GM21825 (cell line): ENCODE data around the gene SEC24A.
"Not testable (repeated sequence)": the region's sequence is repeated elsewhere in the genome, so short reads cannot be mapped to it uniquely, and the experiment has no call there.

Source experiments
- ATAC-seq: cut with Tn5 transposase; IDR thresholded peaks from one replicate; pipeline ENCODE4 v1.9.1; 2021; ENCODE audit warnings: mild to moderate bottlenecking, moderate library complexity; ENCODE audit not compliant: unreplicated experiment

SEC24A gene

DNA sequence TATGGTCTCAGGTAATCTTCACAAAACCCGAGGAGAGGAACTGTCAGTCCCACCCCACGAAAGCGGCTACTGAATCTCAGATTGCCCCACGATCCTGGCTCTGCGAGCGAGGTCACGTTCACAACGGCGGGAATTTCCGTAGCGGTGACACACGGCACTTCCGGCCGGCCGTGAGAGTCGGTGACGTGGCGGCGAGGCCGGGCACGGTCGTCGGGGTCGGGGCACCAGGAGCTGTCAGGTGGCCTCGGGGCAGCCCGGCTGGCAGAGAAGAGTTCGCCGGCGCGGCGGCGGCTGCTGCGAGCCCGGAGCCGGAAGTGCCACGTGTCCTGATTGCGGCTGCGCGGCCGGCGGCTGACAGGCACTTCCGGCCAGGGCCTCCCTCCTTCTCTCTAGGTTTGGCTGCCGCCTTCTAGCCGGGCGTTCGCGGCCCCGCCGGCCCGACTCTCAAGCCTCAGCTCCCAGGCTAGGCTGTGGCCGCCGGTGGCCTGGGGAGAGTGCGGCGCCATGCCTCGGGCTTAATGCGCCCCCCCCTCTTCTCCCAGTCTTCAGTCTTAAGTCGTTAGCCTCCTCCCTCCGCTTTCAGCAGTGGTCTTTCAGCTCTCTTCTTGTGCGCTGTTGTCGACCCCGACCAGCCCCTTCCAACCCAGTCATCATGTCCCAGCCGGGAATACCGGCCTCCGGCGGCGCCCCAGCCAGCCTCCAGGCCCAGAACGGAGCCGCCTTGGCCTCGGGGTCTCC, at the start of gene SEC24A:
Gene SEC24A (plus strand): TSS at position 361 of the 738 bp plus-strand sequence. CDS start 292 bp downstream, at position 653.
- ATAC-seq = peak; percentile 76

DNA sequence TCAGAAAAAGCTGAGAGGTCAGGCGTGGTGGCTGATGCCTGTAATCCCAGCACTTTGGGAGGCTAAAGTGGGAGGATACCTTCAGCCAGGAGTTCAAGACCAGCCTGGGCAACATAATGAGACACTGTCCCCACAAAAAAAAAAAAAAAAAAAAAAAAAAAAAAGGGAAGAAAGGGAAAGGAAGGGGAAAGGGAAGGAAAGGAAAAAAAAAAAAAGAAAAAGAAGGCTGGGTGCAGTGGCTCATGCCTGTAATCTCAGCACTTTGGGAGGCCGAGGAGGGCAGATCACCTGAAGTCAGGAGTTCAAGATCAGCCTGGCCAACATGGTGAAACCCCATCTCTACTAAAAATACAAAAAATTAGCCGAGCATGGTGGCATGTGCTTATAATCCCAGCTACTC, 48.8 kb upstream of the SEC24A start:
- not testable (repeated sequence) for ATAC-seq

DNA sequence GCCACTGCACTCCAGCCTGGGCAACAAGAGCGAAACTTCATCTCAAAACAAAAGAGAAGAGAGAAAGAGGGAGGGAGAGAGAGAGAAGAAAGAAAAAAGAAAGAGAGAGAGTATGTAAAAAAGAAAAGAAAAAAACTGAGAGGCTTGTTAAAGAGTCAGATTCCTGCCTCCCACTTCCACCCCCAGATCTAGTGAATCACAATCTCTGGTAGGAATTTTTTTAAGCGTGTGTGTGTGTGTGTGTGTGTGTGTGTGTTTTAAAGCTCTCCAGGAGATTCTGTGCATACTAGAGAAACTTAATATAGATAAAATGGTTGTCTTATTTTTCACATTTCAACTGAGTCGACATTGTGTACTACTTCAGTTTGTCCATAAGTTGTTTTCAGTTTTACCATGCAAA, 48.0 kb upstream of the SEC24A start:
- no peak for ATAC-seq

DNA sequence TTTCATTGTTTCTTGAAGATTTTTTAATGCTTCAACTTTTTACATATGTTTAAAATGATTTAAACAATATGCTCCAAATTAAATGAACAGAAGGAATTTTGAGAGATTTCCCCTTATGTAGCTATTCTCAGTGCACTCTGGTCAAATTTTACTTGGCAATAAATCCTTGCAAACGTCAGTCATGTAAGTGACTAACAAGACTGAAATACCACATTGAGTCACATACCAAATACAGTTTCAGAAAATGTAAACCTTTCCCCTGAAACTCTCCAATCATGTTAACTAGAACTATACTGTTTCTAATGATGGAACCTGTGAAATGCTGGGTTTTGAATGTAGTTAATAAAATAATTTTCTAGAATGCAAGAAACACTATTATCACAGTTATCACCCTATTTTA, 45.5 kb upstream of the SEC24A start:
- ATAC-seq = no peak

DNA sequence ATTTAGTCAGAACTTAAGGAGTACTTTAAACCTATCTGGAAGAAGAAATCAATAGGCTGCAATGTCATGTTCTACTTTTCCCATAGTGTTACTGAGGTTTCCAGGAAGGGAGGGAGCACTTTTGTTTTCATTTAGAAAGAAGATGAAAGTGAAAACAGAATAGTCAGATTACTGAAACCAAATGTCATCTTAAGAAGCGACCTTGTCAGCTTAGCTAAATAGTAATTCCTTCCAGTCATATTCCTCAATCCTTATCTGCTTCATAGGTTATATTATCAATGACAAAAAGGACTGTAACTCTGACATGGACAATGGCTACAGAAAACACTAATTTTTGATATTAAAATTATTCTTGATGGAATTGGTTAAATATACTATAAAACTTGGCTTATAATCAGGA, 43.7 kb upstream of the SEC24A start:
- peak; percentile 42 for ATAC-seq

DNA sequence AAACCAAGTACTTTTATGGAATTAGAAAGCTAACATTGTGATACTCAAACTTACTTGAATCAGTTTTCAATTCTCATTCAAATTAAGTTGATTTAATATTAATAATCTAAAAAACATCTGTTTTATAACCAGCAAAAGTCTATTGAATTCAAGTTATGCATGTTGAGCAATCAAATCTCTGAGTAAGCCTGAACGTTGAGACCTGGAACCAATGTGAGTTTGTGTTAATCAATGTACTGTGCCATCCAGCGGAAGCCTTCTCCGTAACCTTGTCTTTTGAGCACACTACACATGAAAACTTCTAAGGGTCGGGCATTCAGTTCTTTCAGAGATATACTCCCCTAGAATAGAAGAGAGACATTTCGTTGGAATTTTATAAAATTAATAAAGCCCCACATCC, 41.9 kb upstream of the SEC24A start:
- ATAC-seq = no peak

DNA sequence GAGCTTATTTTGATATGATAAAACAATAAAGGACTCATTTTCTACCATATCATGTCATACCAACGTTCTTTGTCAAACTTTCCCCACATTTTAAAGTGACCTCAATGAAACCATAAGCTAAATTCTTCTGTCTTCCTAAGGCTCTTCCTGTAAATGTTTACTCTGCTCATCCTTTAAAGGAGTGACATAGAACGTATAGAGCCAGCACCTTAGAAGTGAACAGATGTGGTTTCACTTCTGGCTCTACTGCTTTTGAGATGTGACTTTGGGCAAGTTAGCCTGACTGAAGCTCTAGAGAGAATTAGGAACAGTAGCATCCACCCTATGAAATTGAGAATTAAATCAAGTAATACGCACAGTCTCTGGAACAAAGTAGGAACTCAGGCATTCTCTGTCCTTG, 40.0 kb upstream of the SEC24A start:
- no peak for ATAC-seq

DNA sequence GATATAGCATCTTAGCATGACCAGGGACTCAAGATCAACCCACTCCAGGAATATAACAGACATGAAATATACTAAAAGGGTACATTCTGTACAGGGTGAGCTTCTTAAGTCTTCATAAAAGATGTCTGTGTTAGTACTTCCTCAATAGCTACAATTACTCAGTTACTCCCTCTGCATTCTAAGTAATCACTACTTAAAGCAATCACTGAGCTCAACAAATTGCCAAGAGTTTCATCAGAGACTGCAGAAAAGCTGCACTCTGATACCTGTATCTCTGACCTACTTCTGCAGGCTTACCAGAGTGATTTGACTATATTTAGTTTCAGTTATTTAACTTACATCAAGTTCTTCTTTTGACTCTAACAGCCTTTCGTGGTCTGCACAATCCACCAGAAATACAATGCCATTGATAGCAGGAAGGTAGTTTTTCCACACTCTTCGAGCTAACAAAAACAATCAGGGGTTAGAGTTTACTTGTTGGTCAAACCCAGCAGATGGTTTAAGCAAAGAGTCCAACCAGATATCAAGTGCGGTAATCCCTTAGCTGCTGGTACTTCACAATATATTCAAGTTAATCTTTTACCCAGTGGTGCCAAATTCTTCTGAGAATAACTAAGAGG, 39.2 kb upstream of the SEC24A start:
- ATAC-seq = no peak

DNA sequence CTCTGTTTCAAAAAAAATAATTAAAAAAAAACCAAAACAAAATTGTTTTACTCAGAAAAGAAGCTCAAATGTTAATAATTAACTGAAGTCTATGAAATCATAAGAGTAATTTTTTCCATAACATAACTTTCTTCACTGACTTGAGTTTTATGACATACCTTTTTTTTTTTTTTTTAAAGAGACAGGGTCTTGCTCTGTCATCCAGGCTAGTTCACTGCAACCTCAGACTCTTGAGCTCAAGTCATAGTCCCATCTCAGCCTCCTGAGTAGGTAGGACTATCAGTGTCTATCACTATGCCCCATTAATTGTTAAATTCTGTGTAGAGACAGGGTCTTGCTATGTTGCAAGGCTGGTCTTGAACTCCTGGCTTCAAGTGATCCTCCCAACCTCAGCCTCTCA, 37.9 kb upstream of the SEC24A start:
- ATAC-seq = no peak

DNA sequence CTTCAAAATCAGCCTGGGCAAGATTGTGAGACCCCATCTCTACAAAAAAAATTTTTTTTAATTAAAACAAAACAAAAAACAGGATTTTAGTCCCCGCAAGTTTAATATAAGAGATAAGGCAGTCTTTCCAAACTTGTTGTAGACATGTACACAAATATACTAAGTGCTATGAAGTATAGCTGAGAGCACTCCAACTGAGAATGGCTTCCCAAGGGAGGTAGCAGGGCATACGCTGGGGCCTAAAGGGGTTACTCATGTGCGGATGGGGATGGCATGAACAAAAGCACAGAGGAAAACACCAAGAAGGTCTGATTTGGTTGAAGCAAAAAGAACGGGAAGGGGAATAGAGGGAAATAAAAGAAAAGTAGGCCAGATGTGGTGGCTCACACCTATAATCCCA, 37.1 kb upstream of the SEC24A start:
- ATAC-seq = no peak

DNA sequence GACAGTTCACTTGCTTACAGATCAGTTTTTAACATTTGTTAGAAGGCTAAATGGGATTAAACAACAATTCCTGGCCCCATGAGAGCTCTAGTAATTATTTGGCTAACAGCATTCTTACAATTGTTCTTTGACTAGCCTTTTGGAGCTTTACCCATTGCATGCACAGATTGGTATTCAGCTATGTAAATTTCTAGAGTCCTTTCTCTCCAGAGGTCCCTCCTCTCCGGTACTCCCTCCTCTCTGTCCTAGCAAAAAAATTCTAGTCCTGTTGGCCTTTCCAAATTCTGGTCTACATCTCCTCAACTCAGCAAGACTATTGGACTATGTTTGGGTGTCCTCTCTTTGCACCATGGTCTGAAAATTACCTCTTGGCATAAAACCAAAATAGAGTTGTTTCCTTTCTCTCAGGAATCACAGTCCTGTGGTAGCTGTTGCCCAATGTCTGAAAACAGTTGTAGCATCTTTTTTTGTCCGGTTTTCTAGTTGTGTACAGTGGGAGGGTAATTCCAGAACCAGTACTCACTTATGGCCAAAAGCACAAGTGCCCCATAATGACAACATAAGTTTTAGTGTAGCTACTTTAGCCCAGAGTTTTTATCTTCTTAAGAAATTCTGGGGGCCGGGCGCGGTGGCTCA, 34.0 kb upstream of the SEC24A start:
- no peak for ATAC-seq

DNA sequence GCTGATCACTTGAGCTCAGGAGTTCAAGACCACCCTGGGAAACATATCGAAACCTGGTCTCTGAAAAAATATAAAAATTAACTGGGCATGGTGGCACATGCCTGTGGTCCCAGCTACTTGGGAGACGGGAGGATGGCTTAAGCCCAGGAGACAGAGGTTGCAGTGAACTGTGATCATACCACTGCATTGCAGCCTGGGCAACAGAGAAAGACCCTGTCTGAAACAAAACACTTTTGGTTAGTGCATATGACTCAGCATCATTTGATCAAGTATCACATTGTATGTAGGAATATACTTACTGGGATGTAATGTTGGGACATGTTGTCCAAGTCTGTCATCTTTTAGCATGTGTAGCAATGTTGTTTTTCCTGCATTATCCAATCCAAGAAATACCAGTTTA, 28.0 kb upstream of the SEC24A start:
- no peak for ATAC-seq

DNA sequence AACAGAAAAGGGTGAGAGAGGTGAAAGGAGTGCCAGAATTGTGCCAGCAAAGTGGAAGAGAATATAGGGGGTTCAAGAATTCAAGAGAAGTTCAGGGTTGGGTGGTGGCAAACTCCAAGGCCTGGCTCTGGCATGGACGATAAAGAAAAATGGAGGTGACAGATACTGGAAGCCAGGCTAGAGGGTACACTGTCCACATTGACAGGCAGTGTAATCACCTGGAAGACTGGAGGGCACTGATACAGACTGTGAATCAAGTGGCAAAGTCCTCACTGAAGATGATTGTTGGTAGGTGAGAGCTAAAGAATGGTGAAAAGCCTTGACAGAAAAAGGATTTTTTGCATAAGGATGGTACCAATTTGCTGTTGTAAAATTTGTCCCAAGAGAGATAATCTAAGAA, 23.0 kb upstream of the SEC24A start:
- ATAC-seq = no peak

DNA sequence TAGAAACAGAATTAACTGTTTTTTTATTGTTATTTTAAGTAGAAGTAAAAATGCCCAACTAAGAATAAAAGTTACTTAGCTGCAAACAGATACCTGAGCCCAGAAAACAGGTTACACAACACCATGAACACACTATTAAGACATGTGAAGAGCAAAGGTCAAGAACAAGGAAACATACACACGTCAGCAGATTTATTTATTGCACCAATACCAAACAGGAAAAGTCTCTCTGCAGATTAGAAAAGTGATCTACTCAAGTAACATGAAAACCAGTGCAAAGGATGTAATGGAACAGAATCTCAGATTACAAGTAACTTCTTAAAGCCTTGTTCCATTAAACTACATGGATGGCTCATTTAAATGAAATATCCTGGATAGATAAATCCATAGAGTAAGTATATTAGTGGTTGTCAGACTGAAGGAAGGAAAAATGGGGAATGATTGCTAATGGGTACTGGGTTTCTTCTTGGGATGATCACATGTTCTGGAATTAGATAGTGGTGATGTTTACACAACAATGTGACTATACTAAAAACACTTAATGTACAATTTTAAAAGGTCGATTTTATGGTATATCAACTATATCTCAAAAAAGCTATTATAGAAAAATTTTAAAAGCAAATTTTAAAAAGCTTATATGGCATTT, 22.1 kb upstream of the SEC24A start:
- no peak for ATAC-seq

DNA sequence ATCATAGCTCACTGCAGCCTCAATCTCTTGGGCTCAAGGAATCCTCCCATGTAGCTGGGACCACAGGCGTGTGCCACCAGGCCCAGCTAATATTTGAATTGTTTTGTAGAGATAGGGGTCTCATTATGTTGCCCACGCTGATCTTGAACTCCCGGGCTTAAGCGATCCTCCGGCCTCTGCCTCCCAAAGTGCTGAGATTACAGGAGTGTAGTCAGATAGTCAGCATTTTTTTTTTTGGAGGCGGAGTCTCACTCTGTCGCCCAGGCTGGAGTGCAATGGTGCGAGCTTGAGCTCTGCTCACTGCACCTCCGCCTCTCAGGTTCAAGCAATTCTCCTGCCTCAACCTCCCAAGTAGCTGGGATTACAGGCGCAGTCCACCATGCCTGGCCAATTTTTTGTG, 14.4 kb upstream of the SEC24A start:
- ATAC-seq = no peak

DNA sequence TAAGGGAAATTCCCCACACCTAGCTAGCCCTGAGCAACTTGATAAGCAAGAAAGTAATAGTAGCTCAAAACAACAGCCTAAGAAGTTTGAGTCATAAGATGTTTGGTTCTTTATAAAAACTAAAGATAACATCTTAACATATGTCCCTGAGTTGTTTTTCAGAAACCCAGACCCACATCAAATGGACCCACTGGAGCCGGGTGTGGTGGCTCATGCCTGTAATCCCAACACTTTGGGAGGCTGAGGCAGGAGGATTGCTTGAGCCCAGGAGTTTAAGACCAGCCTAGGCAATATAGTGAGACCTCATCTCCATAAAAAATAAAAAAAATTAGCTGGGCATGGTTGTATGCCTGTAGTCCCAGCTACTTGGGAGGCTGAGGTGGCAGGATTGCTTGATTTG, 13.2 kb upstream of the SEC24A start:
- ATAC-seq = not testable (repeated sequence)

DNA sequence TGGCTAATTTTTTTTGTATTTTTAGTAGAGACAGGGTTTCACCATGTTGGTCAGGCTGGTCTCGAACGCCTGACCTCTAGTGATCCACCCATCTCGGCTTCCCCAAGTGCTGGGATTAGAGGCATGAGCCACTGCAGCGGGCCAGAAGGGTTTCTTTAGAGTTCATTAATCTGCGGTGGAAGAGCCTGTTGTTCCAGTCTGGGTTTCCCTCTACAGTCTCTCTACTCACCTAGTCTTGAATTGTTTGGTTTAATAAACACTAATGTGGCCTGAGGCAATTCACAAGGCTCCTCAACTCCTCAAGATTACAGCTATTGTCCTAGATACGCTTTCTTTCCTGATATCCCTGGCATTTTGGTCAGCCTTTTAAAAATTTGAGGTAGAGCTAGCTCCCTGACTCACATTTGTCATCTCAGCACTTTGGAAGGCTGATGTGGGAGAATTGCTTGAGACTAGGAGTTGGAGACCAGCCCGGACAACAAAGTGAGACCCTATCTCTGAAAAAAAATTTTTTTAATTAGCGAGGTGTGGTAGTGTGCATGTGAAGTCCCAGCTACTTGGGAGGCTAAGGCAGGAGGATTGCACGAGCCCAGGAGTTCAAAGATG, 11.4 kb upstream of the SEC24A start:
- ATAC-seq = no peak

DNA sequence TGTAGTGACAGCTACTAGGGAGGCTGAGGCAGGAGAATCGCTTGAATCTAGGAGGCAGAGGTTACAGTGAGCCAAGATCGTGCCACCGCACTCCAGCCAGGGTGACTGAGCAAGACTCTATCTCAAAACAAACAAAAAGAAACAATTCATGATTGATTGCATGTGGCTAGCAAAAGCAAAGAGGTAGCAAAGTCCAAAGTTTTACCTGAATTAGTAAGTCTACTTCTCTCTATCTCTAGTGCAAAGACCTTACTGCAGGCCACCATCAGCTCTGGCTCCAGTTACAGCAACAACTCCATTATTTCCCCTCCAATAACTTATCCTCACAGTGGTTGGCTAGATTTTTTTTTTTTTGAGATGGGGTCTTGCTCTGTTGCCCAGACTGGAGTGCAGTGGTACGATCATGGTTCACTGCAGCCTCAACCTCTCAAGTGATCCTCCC, 9.8 kb upstream of the SEC24A start:
- ATAC-seq = no peak

DNA sequence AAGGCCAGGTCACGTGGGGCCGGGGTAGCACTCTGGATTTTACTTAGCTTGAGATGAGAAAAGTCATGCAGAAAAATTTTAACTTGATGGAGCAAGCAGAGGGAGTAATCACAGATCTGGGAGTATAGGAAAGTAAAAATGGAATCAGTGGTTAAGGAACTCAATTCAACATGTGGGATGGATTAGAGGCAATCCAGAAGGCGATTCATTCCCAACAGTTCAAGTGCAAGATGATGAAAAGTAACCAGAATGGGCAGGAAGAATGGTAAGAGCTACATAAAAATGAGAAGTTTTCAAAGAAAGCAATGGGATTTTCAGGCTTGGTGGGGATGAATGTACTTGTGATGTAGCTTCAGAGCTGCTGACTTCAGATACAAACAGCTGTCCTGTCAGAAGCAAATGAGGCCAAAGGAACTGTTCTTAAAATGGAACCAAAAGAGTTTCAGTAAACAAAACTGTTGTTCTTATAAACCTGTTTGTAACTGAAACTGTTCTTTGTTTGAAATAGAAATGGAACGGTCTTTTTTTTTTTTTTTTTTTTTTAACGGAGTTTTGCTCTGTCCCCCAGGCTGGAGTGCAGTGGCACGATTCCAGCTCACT, 5.6 kb upstream of the SEC24A start:
- ATAC-seq = no peak

DNA sequence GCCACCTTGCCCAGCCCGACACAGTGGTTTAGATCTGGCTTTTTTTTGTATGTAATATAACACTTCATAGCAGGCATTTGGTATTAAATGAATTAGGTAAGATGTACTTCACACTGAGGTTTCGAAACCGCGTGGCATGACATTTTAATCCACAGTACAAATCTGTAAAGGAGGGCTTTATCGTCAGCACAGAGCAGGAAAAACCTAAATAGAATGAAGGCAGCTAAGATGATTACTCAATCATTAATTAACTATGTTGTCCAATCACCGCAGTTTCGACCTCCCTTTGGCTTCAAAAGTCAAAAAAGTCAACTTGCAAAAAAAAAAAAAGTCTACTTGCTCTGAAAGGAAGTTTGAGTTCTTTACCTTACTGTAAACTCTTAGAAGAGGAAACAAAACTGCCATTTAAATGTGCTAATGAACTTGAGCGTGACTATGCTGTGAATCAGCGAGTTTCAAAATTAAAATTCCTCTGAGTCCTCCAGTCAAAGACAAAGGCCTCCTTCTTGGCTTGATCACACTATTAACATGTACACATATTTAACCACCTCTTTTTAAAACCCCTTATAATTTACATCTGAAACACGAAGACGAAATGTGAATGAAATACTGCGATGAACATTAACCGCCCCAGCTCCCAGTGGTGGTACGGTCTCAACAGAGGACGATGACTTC, 698 bp upstream of the SEC24A start:
- ATAC-seq = peak; percentile 41
